Left ventricle myocardium inferior (tissue), 1 donor: Measurements from ENCODE around the gene NELFB. TPM values are rescaled to one million over a fixed set of nuclear protein-coding genes. Genes with fewer than 3 reads are reported as not detected.

ENCODE experiments used
- DNase-seq: peaks from one replicate; pipeline ENCODE4 v3.0.0-alpha.2; 2020
- H3K27ac ChIP-seq: fragments of 200-600 bp; replicated peaks from 2 replicates; pipeline ENCODE4 v1.8.0; 2021
- H3K27me3 ChIP-seq: fragments of 200-600 bp; 2 replicates; pipeline ENCODE4 v1.8.0; 2021; ENCODE audit warnings: low read depth
- H3K36me3 ChIP-seq: fragments of 200-600 bp; 2 replicates; pipeline ENCODE4 v1.8.0; 2021
- H3K4me1 ChIP-seq: fragments of 200-600 bp; 2 replicates; pipeline ENCODE4 v1.8.0; 2021
- H3K4me3 ChIP-seq: fragments of 200-600 bp; 2 replicates; pipeline ENCODE4 v1.8.0; 2021; ENCODE audit warnings: mild to moderate bottlenecking, moderate library complexity
- H3K9me3 ChIP-seq: fragments of 200-600 bp; replicated peaks from 2 replicates; pipeline ENCODE4 v1.8.0; 2021
- intact Hi-C: fragments of 100-400 bp; cut with micrococcal nuclease; formaldehyde crosslinking; loops from one replicate; pipeline ENCODE4 v1.11.0; 2022
- total RNA-seq: library from RNA; stranded (reverse); fragmentation: NEBNext Ultra II Directional; extraction: Animal tissue kit (Norgen Biotek cat#: 25700); gene quantifications from one replicate; pipeline ENCODE4 v1.2.1, GENCODE V29; 2021
- TF ChIP-seq, protein P1 (sequence below): fragments of 200-600 bp; IDR thresholded peaks from 2 replicates; pipeline ENCODE4 v1.8.0; 2021; ENCODE audit warnings: antibody characterized with exemption, mild to moderate bottlenecking, borderline replicate concordance
- donor health status: DM: no; HTN: yes; CAD: no; lungs with severe emphysema.

Gene NELFB
- total RNA-seq, 1 donor from 2014 or later = 35.2 TPM

GRCh38 chr9:137262909-137263285 is 7.8 kb downstream of the NELFB start:
- Histone ChIP-seq H3K4me3 (no peak overlapping the region), H3K4me1 (peaks cover 35% of the 10 kb centered on the region), H3K27me3 (no peaks in the 10 kb centered on the region), H3K9me3 (no peaks in the 10 kb centered on the region), H3K27ac (no peak overlapping the region), H3K36me3 (peaks cover 65% of the 10 kb centered on the region)
- DNase-seq = no peak
- intact Hi-C loops = no loop called here
- TF ChIP-seq, protein P1, sequence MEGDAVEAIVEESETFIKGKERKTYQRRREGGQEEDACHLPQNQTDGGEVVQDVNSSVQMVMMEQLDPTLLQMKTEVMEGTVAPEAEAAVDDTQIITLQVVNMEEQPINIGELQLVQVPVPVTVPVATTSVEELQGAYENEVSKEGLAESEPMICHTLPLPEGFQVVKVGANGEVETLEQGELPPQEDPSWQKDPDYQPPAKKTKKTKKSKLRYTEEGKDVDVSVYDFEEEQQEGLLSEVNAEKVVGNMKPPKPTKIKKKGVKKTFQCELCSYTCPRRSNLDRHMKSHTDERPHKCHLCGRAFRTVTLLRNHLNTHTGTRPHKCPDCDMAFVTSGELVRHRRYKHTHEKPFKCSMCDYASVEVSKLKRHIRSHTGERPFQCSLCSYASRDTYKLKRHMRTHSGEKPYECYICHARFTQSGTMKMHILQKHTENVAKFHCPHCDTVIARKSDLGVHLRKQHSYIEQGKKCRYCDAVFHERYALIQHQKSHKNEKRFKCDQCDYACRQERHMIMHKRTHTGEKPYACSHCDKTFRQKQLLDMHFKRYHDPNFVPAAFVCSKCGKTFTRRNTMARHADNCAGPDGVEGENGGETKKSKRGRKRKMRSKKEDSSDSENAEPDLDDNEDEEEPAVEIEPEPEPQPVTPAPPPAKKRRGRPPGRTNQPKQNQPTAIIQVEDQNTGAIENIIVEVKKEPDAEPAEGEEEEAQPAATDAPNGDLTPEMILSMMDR = no peak

DNA sequence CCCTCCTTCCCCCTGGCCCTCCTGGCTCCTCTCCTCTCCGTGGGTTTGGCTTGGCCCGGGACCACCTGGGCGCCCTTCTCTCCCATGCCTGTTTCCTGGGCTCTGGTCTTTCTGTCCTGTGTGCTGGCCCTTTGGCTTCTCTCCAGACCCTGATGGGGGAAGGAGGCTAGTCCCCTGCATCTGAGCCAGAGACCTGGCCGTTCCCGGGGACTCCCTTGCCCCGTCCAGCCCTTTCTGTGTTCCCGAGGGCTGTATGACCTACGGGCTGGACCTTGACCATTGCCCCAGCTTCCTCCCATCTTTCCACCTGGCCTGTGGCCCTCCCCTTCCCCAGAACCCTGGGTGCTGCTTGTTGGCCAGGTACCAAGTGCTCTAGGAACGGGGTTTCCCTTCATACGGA is 8.4 kb downstream of the NELFB start:
- H3K27ac ChIP-seq = no peak overlapping the region
- DNase-seq = no peak
- intact Hi-C loops = no loop called here
- H3K36me3 ChIP-seq = peaks cover 59% of the 10 kb centered on the region
- peaks cover 41% of the 10 kb centered on the region for H3K4me1 ChIP-seq
- H3K4me3 ChIP-seq = no peak overlapping the region
- TF ChIP-seq, protein P1 = no peak
- H3K27me3 ChIP-seq = no peaks in the 10 kb centered on the region
- no peaks in the 10 kb centered on the region for H3K9me3 ChIP-seq

DNA sequence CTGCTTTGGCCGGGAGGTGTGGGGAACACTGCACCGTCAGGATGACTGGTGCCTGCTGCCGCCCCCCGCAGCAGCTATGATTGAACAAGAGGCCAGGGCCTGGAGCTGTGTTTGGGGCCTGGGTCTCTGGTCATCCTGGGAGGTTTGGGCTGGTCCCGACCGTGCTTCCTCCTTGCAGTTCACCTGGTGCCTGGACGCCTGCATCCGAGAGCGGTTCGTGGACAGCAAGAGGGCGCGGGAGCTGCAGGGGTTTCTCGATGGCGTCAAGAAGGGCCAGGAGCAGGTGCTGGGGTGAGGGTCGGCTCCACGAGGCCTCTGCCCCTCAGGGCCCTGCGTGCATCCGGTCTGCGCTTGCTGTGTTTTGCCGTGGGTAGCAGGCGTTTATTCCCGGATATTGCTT is 8.9 kb downstream of the NELFB start:
- Histone ChIP-seq H3K9me3 (no peaks in the 10 kb centered on the region), H3K27ac (no peak overlapping the region), H3K36me3 (peaks cover 54% of the 10 kb centered on the region), H3K4me3 (no peak overlapping the region), H3K4me1 (peaks cover 43% of the 10 kb centered on the region), H3K27me3 (no peaks in the 10 kb centered on the region)
- intact Hi-C loops = no loop called here
- TF ChIP-seq, protein P1 = no peak
- DNase-seq = no peak

- Histone ChIP-seq H3K9me3 (no peaks in the 10 kb centered on the region), H3K27ac (no peak overlapping the region), H3K27me3 (no peaks in the 10 kb centered on the region), H3K4me3 (no peak overlapping the region), H3K4me1 (peaks cover 57% of the 10 kb centered on the region), H3K36me3 (peaks cover 57% of the 10 kb centered on the region)
- TF ChIP-seq, protein P1 = no peak
- DNase-seq = no peak
- intact Hi-C loops = no loop called here
These were observed 10.5 kb downstream of the NELFB start for GRCh38 chr9:137265496-137266161.

DNA sequence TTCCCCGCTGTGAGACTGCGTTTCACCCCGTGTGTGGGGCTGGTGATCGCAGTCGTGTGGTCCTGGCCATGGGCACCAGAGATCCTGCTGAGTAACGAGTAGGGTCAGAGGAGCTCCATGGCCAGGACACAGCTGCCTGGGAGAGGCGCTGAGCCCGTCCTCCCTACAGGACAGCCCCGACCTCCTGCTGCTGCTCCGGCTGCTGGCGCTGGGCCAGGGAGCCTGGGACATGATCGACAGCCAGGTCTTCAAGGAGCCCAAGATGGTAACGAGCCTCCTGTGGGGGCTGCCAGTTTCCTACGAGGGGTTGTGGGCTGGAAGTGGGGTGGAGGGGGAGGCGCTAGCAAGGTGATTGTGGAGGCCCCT is 11.0 kb downstream of the NELFB start:
- no peak overlapping the region for H3K27ac ChIP-seq
- no peaks in the 10 kb centered on the region for H3K9me3 ChIP-seq
- intact Hi-C loops = no loop called here
- peaks cover 62% of the 10 kb centered on the region for H3K36me3 ChIP-seq
- TF ChIP-seq, protein P1 = no peak
- no peaks in the 10 kb centered on the region for H3K27me3 ChIP-seq
- peaks cover 62% of the 10 kb centered on the region for H3K4me1 ChIP-seq
- H3K4me3 ChIP-seq = no peak overlapping the region
- no peak for DNase-seq
